Measurements from ENCODE around the gene SSTR3.
A peak's percentile ranks its signal among the peaks of the same experiment; 100 is the strongest.

The SSTR3 gene

DNA sequence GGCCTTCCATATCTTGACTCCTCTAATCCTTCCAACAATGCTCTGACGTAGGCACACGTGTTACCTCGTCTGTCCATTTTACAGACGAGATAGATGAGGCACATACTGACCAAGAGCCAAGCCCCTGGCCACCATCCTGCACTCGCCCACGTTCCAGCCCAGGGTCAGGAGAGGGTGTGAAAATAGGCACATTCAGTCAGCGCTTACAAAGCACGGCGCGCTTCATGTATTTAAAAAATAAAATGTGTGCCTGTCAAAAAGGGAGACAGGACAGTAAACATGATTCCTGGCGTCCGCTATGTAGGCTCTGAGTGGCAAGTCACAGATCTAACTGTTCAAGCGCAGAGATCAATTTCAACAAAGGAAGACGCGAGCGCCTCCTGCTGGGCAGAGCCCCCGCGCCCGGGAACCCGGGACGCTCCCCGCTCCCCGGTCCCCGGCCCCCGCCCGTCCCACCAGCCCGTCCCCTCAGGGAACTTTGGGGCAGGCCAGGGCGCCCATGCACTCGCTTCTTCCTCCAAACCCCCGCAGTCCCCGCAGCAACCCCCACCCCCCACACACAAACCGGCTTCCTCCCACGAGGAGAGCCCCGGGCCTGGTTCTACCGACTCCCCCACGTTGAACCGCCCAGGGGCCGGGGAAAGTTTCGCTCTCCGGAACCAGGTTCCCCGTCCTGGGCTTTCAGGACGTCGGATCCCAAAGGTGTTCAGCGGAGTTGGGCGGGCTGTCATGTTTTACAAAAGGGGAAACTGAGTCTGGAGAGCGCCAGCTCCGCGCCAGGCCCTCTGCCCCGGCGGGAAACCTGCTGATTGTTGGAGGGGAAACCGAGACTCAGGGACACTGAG, 13.8 kb downstream of the SSTR3 start:
- no peaks in the 10 kb centered on the region for H3K79me2 ChIP-seq (ENCODE audit: insufficient read depth, low read length)
- no peaks in the 10 kb centered on the region for H3K36me3 ChIP-seq (ENCODE audit: low read length)
- peak overlapping the region; percentile 82 for H2AFZ ChIP-seq (ENCODE audit: low read depth, low read length, severe bottlenecking)
- H3K27ac ChIP-seq (ENCODE audit: low read depth, low read length) = peak overlapping the region; percentile 80
- H3K4me2 ChIP-seq (ENCODE audit: low read depth, low read length, poor library complexity, severe bottlenecking) = peak overlapping the region; percentile 88
- H3K4me3 ChIP-seq (ENCODE audit: insufficient read depth, low read length, poor library complexity, severe bottlenecking) = peak overlapping the region; percentile 63
- TF ChIP-seq, protein P1, sequence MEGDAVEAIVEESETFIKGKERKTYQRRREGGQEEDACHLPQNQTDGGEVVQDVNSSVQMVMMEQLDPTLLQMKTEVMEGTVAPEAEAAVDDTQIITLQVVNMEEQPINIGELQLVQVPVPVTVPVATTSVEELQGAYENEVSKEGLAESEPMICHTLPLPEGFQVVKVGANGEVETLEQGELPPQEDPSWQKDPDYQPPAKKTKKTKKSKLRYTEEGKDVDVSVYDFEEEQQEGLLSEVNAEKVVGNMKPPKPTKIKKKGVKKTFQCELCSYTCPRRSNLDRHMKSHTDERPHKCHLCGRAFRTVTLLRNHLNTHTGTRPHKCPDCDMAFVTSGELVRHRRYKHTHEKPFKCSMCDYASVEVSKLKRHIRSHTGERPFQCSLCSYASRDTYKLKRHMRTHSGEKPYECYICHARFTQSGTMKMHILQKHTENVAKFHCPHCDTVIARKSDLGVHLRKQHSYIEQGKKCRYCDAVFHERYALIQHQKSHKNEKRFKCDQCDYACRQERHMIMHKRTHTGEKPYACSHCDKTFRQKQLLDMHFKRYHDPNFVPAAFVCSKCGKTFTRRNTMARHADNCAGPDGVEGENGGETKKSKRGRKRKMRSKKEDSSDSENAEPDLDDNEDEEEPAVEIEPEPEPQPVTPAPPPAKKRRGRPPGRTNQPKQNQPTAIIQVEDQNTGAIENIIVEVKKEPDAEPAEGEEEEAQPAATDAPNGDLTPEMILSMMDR (IDR thresholded peaks at IDR 0.05; ENCODE audit: insufficient read depth, low read length, poor library complexity, severe bottlenecking) = peak; percentile 84
- no peak for TF ChIP-seq EZH2phosphoT487 (conservative IDR thresholded peaks at IDR 0.05; ENCODE audit: low read length)
- H3F3A ChIP-seq (ENCODE audit: insufficient read depth) = no peaks in the 10 kb centered on the region
- H3K9ac ChIP-seq (ENCODE audit: low read length) = peak overlapping the region; percentile 68
- H3K27me3 ChIP-seq (ENCODE audit: low read length) = no peaks in the 10 kb centered on the region
- no peaks in the 10 kb centered on the region for H4K20me1 ChIP-seq (ENCODE audit: low read depth, low read length)
- H3K9me3 ChIP-seq (ENCODE audit: insufficient read depth, low read length) = no peaks in the 10 kb centered on the region
- no peaks in the 10 kb centered on the region for H3K9me2 ChIP-seq (replicated peaks; ENCODE audit: insufficient read depth, low read length)

DNA sequence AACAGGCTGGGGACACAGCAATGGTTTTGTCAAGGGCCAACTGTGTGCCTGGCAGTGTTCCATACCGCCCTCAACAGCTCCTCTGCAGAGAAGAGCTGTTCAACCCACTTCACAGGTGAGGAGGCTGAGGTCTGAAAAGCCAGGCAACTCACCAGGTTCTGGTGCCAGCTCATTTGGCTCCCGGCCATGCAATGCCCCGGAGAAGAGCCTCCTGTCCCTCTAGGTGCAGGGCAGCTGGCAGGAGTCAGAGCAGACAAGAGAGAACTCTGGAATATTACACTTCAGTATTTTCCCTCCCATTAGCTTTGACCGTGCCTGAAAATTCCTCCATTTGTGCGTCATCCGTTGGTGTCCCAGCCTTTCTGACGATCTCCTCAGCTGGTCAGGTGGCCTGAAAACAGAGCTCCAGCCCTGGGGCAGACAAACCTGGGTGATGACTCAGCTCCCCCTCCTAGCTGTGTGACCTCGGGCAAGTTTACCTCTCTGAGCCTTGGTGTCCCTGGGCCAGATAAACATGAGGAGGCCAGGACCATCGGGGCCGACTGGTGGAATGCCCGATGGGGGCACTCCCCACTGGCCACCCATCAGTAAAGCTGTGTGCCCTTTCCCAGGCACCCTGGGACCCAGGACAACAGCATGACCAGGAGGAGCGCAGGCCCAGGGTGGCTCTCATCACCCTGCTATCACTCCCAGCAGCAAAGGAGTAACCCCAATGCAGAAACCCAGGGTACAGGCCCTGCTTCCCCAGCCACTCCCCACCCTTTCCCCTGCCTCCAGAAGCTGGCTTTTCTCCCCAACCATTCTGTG, 14.6 kb downstream of the SSTR3 start:
- Histone ChIP-seq H3K9me2 (replicated peaks; ENCODE audit: insufficient read depth, low read length) (no peaks in the 10 kb centered on the region), H3F3A (ENCODE audit: insufficient read depth) (no peaks in the 10 kb centered on the region), H2AFZ (ENCODE audit: low read depth, low read length, severe bottlenecking) (no peak overlapping the region), H3K79me2 (ENCODE audit: insufficient read depth, low read length) (no peaks in the 10 kb centered on the region), H3K9ac (ENCODE audit: low read length) (peak overlapping the region; percentile 68), H3K9me3 (ENCODE audit: insufficient read depth, low read length) (peaks cover 5% of the 10 kb centered on the region; the same call in 1 of the 2 replicates), H3K36me3 (ENCODE audit: low read length) (no peaks in the 10 kb centered on the region), H3K4me3 (ENCODE audit: insufficient read depth, low read length, poor library complexity, severe bottlenecking) (no peak overlapping the region), H4K20me1 (ENCODE audit: low read depth, low read length) (no peaks in the 10 kb centered on the region), H3K27ac (ENCODE audit: low read depth, low read length) (no peak overlapping the region), H3K4me2 (ENCODE audit: low read depth, low read length, poor library complexity, severe bottlenecking) (peak overlapping the region; percentile 88), H3K27me3 (ENCODE audit: low read length) (no peaks in the 10 kb centered on the region)
- TF ChIP-seq, protein P1 (IDR thresholded peaks at IDR 0.05; ENCODE audit: insufficient read depth, low read length, poor library complexity, severe bottlenecking) = no peak
- TF ChIP-seq EZH2phosphoT487 (conservative IDR thresholded peaks at IDR 0.05; ENCODE audit: low read length) = no peak

DNA sequence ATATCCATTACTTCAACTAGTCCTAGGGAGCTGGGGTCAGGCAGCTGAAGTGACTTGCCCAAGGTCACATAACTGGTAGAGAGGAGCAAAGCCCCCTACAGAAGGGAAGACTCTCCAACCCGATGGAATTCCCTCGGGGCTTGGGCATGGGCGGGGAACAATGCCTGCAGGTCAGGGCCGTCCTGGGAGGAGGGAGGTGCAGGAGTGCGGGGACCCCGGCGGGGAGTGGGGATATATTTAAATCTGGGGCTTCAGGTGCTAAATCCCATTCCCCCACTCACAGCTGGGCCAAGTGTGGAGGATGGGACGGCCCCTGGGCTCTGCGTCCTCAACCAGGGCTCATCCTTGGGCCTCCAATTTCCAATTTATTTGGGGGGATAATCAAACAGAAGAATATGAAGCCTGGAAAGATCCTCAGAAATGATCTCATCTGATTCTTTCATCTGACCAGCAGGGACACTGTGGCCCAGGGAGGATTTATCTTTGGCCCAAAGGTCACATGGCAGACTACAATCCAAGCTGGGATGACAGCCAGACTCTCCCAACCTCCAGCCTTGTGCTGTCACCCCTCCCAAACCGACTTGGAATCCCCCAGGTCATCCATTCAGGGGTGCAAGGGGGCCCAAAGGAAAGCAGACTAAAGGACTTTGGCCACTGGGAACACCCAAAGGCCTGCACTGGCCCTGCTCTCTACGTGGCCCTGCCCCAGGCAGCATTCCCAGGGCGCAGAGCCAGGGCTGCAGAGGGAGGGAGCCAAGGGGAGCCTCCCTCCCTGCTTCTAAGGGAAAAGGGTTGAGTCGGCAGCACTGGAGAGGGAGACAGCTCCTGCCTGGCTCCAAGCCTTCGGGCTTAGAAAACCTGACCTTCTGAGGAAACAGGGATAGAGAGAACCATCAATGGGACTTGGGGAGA, 15.5 kb downstream of the SSTR3 start:
- Histone ChIP-seq H4K20me1 (ENCODE audit: low read depth, low read length) (no peaks in the 10 kb centered on the region), H3K9me3 (ENCODE audit: insufficient read depth, low read length) (peaks cover 13% of the 10 kb centered on the region; the same call in 1 of the 2 replicates), H3K9ac (ENCODE audit: low read length) (no peak overlapping the region), H3K36me3 (ENCODE audit: low read length) (no peaks in the 10 kb centered on the region), H3K4me2 (ENCODE audit: low read depth, low read length, poor library complexity, severe bottlenecking) (no peak overlapping the region), H3F3A (ENCODE audit: insufficient read depth) (no peaks in the 10 kb centered on the region), H3K79me2 (ENCODE audit: insufficient read depth, low read length) (no peaks in the 10 kb centered on the region), H3K9me2 (replicated peaks; ENCODE audit: insufficient read depth, low read length) (no peaks in the 10 kb centered on the region), H2AFZ (ENCODE audit: low read depth, low read length, severe bottlenecking) (no peak overlapping the region), H3K27me3 (ENCODE audit: low read length) (no peaks in the 10 kb centered on the region), H3K27ac (ENCODE audit: low read depth, low read length) (no peak overlapping the region), H3K4me3 (ENCODE audit: insufficient read depth, low read length, poor library complexity, severe bottlenecking) (no peak overlapping the region)
- no peak for TF ChIP-seq EZH2phosphoT487 (conservative IDR thresholded peaks at IDR 0.05; ENCODE audit: low read length)
- TF ChIP-seq, protein P1 (IDR thresholded peaks at IDR 0.05; ENCODE audit: insufficient read depth, low read length, poor library complexity, severe bottlenecking) = no peak
